Hepatic stellate cell (primary cell): ENCODE data around the gene ADGRG2.

ENCODE experiments used
- DNase-seq: peaks from one replicate; pipeline ENCODE4 v3.0.0; 2011; ENCODE audit warnings: low spot score

The ADGRG2 gene

DNA sequence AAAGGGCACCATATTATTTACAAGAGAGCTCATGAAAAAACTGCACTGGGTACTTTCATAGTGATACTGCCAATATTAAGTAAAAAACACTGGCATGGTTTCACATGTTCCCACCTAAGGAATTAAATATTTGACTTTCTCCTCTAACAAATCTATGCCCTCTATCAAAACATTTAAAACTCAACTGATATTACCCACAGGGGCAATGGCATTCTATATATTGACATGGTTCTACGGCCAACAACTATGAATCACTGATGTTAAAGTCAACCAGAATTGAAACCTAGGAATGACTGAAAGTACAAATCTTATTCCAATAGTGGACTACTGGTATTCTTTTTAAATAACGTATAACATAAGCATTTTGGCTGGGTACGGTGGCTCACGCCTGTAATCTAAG, 166.6 kb downstream of the ADGRG2 start:
- no peak for DNase-seq

DNA sequence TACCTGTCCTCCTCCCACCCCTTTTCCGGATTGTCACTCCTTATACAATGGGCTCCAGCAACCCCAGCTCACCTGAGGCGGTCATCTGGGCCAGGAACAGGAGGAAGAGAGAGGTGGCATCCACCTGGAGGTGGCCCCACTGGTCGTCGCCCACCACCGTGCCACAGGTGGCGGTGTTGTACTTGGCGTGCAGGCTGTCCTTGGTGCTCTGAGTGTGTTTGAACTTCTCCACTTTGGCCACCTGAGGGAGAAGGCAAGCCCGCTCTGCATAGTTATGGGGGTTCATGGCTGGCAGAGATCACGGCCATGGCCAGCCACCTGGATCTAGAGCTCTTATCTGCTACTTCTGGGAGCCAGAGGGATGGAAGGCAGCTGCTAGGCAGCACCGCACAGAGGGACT, 171.2 kb downstream of the ADGRG2 start:
- DNase-seq: no peak

DNA sequence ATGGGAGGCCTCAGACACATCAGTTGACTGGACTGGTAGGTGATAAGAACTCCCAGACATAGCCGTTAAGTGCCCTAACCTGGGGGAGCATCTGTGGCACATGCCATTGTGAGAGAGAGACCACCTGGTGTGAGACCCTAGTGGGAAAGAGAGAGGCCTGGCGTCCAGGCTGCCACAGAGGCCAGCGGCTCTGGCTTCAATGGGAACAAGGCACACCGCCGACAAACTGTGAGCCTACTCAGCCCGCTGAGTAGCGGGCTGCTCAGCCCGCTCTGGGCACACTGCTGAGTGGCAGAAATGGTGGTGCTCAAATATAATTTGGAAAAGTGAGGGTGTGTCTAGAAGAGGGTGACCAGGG, 172.3 kb downstream of the ADGRG2 start:
- no peak for DNase-seq

DNA sequence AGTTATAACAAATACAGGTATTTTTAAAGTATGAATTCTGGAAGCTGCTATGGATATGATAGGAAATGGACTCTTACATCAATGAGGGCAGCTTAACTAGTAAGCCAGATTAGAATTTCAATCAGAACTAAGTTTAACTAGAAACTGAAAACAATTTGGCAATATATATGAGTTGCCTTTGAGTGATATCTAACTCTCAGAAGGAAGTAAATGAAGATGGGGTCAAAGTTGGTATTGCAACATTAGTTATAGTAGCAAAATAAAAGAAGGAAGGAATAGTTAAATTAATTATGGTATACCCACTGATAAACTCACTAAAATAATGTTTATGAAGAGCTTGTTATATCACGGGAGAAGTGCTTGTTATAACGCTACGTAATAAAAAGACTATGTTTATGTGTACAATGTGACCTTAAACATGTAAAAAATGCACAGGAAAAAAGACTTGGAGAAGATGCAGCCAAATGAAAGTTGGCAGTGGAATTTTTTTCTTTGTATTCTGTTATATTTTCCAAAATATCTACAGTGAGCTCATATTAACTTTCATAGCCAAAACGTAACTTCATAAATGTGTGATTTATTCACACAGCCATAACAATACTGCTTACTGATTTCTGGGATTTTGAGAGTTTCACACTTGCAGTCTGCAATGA, 172.9 kb downstream of the ADGRG2 start:
- no peak for DNase-seq

DNA sequence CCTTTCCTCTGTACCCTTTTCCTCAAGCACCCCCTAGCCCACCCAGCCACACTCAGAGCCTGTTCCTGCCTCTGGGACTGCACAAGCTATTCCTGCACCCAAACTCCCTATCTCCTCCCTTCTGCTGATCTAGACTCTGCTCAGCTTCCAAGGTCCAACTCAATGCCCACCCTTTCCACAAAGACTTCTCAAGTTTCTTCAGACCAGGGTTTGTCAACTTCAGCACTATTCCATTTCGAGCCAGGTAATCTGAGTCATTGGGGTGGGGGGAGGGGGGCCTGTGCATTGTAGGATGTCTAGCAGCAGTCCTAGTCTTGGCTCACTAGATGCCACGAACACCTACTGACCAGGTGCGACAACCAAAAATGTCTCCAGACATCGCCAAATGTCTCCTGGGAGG, 175.7 kb downstream of the ADGRG2 start:
- DNase-seq: no peak

DNA sequence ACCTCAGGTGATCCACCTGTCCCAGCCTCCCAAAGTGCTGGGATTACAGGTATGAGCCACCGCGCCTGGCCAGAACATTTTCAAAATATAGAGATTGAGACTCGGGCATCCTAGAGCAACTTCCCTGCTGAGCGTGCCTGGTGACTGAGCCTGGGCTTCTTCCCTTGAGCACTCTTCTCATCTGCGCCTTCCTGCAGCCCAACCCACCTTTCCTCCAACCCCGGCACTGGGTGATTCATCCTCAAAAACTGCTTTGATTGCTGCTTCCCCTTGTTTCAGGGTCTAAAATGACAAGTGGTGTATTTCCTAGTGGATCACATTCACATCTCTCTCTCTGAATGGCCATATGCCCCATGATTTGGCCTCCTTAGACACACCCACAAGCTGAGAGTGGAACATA, 176.1 kb downstream of the ADGRG2 start:
- no peak for DNase-seq

DNA sequence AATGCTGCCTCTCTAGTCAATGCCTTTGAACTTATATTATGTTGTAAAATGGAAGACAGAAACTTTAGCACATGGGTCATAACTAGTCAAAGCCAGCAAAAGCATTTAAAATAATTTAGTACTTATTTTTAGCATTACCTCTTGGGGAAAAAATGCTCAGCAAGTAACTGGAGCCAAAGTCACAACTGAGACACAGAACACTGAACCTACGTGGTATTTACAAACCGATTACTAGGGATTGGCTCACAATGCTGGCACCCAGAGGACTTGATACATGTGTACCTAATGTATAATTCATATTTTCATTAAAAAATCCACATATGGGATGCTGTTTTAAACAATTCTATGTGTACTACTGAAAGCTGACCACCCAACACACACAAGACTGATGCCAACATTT, 176.8 kb downstream of the ADGRG2 start:
- no peak for DNase-seq

DNA sequence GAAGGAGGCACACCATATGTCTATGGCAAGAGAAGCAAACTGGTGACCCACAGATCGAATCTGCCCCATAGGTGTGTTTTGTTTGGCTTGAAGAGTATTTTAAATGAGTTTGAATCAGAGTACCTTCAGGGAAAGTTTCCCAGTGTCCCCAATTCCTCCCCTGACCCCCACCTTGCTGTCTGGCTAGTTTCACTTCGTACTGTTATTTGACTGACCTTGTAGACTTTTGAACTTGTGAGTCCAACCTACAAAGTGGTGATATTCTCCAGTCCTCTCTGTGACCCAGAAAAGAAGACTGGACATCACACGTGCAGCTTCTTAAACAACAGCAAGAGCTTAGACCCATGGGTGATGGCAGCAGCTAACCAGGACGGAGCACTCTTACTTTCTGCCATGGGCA, 177.8 kb downstream of the ADGRG2 start:
- DNase-seq: no peak

DNA sequence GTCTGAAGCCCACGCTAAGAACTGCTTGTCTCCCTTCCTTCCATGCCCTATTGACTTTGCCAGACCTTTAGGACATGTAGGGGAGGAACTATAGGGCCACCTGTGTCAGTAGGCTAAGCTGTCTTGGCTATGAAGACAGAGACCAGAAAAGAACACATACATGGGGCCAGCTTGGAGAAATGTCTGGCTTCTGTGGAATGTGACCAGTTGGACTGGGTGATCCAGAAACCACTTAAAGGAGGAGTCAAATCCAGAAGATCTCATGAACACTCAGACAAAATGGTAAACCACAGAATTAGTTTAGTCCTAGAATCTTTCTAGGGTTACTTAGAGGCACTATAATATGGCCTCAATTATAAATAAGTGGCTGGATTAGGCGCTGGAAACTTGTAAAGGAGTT, 180.4 kb downstream of the ADGRG2 start:
- DNase-seq: no peak
